BE2C (cell line): ENCODE data around the gene ASB4.

ENCODE experiments used
- DNase-seq: peaks from one replicate; pipeline ENCODE4 v3.0.0-alpha.2; 2020
- H3K27me3 ChIP-seq: fragments of 250-450 bp; sonication (Bioruptor Pico); 2 replicates; pipeline ENCODE4 v1.5.1; 2020; ENCODE audit warnings: mild to moderate bottlenecking
- H3K36me3 ChIP-seq: fragments of 250-450 bp; sonication (Bioruptor Pico); 2 replicates; pipeline ENCODE4 v1.5.1; 2020; ENCODE audit warnings: mild to moderate bottlenecking
- H3K4me1 ChIP-seq: fragments of 250-450 bp; sonication (Bioruptor Pico); 2 replicates; pipeline ENCODE4 v1.5.1; 2020
- H3K4me3 ChIP-seq: 2 replicates; pipeline ENCODE4 v1.5.1; 2011; ENCODE audit warnings: low read depth, low read length
- H3K9me3 ChIP-seq: fragments of 250-450 bp; sonication (Bioruptor Pico); 2 replicates; pipeline ENCODE4 v1.5.1; 2020
- CTCF ChIP-seq: IDR thresholded peaks from 2 replicates; pipeline ENCODE4 v1.5.1; 2012; ENCODE audit warnings: mild to moderate bottlenecking, low read depth, low read length

Gene ASB4

GRCh38 chr7:95476072-95476847, 9.5 kb upstream of the ASB4 start:
- TF ChIP-seq CTCF, result no peak
- Histone ChIP-seq H3K4me1 (no peaks in the 10 kb centered on the region; the same call in 1 of the 2 replicates), H3K36me3 (no peaks in the 10 kb centered on the region), H3K9me3 (no peaks in the 10 kb centered on the region), H3K4me3 (no peak overlapping the region), H3K27me3 (peaks cover 23% of the 10 kb centered on the region)
- DNase-seq, result no peak

GRCh38 chr7:95476904-95477594, 8.7 kb upstream of the ASB4 start:
- Histone ChIP-seq H3K9me3 (no peaks in the 10 kb centered on the region), H3K36me3 (no peaks in the 10 kb centered on the region), H3K4me1 (no peaks in the 10 kb centered on the region; the same call in 1 of the 2 replicates), H3K4me3 (no peak overlapping the region; the same call in 1 of the 2 replicates), H3K27me3 (peaks cover 23% of the 10 kb centered on the region)
- peak; percentile 90 for TF ChIP-seq CTCF
- peak; percentile 59 for DNase-seq

- Histone ChIP-seq H3K4me3 (0 out of 2 replicates have a peak overlapping the region, but pooled peaks have one; percentile 0), H3K4me1 (no peaks in the 10 kb centered on the region; the same call in 1 of the 2 replicates), H3K36me3 (no peaks in the 10 kb centered on the region), H3K9me3 (no peaks in the 10 kb centered on the region), H3K27me3 (peaks cover 18% of the 10 kb centered on the region)
- TF ChIP-seq CTCF, result peak; percentile 46
- DNase-seq, result peak; percentile 23
Observed at GRCh38 chr7:95478272-95479037, 7.3 kb upstream of the ASB4 start.

- no peak for DNase-seq
- H3K4me3 ChIP-seq, result no peak overlapping the region
- H3K36me3 ChIP-seq, result no peaks in the 10 kb centered on the region
- no peak for TF ChIP-seq CTCF
- H3K4me1 ChIP-seq, result no peaks in the 10 kb centered on the region; the same call in 1 of the 2 replicates
- H3K9me3 ChIP-seq, result no peaks in the 10 kb centered on the region
- peaks cover 2% of the 10 kb centered on the region for H3K27me3 ChIP-seq
Observed at GRCh38 chr7:95479992-95480624, 5.6 kb upstream of the ASB4 start.

GRCh38 chr7:95481271-95482165, 4.2 kb upstream of the ASB4 start:
- no peaks in the 10 kb centered on the region for H3K9me3 ChIP-seq
- TF ChIP-seq CTCF, result no peak

More at GRCh38 chr7:95481271-95482165, 4.2 kb upstream of the ASB4 start:
- no peak for DNase-seq
- H3K27me3 ChIP-seq, result peaks cover 13% of the 10 kb centered on the region
- no peaks in the 10 kb centered on the region; the same call in 1 of the 2 replicates for H3K4me1 ChIP-seq
- no peak overlapping the region for H3K4me3 ChIP-seq
- H3K36me3 ChIP-seq, result no peaks in the 10 kb centered on the region
